T-helper 2 cell treated with Interferon-gamma antibody and Interleukin-4, amounts not matched to agents 100 ng/mL and 5 ng/mL, for 36 hours (primary cell): ENCODE data around the gene NPM3. TPM values are rescaled to one million over a fixed set of nuclear protein-coding genes. Genes with fewer than 3 reads are reported as not detected.

Experiments
- intact Hi-C: fragments of 100-400 bp; cut with micrococcal nuclease; formaldehyde crosslinking; loops from one replicate; pipeline ENCODE4 v1.15.1; 2023
- total RNA-seq: library from RNA; stranded (reverse); gene quantifications from 2 replicates; pipeline ENCODE4 v1.2.3, GENCODE V29; 2022

Gene NPM3, protein sequence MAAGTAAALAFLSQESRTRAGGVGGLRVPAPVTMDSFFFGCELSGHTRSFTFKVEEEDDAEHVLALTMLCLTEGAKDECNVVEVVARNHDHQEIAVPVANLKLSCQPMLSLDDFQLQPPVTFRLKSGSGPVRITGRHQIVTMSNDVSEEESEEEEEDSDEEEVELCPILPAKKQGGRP
- total RNA-seq, result 36.3 and 40.0 TPM in 2 replicates

DNA sequence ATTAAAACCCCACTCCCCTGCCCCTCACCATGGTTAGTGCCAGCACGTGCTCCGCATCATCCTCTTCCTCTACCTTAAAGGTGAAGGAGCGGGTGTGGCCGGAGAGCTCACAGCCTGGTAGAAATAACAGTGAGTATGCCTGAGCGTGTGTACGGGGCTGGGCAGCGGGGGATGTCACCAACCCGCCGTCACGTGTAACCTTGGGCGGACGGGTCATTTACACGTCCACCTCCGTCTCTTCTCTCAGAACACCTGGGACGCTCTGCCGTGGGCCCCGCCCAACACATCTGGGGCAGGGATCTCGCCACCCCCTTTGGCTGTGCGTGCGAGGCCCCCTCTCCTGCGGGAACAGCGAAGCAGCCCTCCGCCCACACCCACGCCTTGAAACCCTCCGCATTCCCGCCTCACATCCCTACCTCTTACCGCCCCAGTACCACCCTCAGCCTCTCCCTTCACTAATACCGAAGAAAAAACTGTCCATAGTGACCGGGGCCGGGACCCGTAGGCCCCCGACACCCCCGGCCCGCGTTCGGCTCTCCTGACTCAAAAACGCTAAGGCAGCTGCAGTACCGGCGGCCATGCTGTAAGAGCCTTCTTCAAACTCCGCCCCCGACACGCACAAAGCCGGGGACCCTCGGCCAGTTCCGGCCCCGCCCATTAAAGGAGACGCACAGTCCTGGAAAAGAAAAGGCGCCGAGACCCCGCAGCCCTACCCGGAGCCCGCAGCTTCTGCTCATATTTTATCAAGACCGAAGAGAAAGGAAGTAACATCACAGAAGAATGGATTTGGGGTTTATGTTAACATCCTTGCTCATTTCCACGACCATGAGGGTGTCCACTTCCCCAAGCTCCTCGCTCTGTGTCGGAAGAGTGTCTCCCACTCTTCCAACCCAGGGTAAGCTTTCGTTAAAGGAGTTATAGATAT lies at the start of gene NPM3:
Gene NPM3 (minus strand): TSS at position 636 of the 925 bp plus-strand sequence. CDS start 56 bp downstream, at position 580.
- intact Hi-C loops, result loop anchor here (1.0 to 10.0 kb wide), 4 partner anchors 35 to 721 kb away; partner anchors contain the start of genes FBXW4, HPS6, KAZALD1 and OGA

DNA sequence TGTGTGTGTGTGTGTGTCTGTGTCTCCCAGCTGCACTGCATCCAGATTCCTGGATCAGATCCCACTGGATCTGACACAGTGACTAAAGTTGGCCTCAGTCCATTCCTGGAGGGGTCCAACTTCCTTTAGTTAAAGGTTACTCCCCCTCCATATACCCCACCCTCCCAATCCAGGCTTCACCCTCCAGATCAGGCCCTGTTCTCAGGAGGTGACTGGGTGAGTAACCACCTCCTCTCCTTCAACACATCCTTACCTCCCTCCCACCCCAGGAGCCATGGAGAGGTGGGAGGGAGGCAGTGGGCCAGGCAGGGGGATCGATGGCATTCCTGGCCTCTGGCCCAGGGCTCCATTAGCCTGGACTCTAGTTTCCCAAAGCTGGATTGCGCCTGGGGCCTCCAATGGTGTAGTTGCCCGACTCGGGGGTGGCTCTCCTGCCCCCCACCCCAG lies 49.1 kb upstream of the NPM3 start:
- intact Hi-C loops, result loop anchor here (5.0 to 10.0 kb wide), 2 partner anchors 285 to 562 kb away; partner anchors contain the start of gene NFKB2

DNA sequence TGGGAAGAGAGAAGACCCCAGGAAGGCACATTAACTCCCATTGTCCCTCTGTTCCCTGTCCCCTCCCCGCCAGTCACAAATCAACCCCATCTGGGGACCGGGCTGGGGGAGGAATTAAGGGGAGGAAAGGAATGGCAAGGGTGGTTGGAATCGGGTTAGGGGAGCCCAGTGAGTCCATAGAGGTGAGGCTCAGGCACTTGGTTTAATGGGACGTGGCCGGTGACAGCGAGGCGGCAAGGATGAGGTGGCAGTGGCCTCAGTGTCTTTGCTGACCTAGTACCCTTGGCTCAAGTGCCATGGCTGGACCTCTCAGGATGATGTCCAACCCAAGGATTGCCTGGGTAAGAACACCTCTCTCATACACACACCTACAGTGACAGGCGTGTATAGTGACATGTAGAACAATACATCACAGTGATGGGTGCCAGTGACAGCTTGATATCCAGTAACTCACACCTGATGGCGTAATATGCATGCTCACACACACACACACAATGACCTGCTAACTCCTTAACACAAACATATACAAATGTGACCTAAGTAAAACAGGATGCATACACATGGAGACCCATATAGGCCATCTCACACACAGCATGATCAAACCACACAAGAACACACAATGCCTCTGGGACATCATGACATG lies 48.0 kb upstream of the NPM3 start:
- intact Hi-C loops, result loop anchor here (2.0 to 10.0 kb wide), 3 partner anchors 286 to 672 kb away; partner anchors contain the start of genes ACTR1A, NFKB2 and SUFU

DNA sequence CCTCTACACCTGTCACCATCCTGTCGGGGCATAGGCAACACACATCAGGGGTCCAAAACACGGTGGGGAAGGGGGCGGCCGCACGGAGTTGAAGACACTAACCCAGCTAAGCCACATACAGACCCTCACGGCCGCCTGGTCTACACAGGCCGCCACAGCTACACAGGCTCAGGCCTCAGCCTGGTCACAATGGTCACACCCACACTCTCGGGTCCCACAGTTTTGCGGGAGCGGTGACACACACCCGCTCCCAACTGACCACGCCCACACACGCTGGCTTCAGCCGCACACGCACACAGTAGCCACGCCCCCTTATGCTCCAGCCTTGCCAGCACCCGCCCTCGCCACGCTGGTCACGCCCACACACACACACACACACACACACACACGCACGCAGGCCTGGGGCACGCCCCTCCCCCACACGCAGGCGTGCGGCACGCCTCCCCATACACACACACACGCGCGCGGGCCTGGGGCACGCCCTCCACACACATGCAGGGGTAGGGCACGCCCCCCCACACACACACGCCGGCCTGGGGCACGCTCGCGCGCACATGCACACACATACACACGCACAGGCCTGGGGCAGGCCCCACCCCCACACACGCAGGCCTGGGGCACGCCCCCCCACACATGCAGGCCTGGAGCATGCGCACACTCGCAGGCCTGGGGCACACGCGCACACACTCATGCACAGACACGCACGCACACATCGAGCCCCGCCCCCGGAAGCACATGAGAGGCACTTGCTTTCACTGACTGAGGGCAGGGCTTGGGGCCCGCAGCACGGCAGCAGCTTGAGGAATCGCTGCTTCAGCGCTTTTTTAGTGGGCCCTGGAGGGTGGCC lies 47.3 kb upstream of the NPM3 start:
- intact Hi-C loops, result loop anchor here (1.0 to 10.0 kb wide), 4 partner anchors 12 to 672 kb away; partner anchors contain the start of genes ACTR1A, NFKB2, OGA and SUFU

DNA sequence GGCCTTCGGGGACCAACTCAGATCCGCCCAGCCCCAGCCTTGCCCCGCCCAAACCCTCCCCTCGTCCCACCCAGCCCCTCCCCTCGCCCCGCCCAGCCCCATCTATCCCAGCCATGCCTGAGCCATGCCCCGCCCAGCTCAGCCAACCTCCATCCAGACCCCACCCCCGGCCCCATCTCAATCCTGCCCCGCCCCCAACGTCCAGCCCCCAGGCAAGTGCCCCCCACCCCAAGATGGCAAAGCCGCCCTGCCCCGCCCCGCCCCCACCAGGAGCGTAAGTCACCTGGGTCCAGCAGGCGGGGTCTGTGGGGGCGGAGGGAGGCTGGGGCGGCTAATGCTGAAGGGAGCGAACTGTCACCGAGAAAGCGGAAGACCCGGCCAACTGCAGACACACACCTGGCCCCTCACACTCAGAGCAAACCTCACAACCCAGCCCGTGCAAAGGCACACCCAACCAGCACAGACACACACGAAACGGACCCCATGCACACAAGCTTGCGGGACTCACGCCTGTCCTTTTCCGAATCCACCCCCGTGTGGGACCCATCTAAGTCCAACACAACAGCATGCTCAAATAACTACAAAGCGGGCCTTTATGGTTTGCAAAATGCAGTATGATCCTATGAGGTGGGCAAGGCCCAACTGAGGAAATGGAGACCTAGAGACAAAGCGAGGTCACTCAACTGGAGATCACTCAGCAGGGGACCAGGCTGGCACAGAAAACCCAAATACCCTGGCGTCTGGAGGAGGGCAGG lies 46.5 kb upstream of the NPM3 start:
- intact Hi-C loops, result loop anchor here (1.0 to 10.0 kb wide), 4 partner anchors 11 to 673 kb away; partner anchors contain the start of genes ACTR1A, NFKB2, OGA and SUFU

DNA sequence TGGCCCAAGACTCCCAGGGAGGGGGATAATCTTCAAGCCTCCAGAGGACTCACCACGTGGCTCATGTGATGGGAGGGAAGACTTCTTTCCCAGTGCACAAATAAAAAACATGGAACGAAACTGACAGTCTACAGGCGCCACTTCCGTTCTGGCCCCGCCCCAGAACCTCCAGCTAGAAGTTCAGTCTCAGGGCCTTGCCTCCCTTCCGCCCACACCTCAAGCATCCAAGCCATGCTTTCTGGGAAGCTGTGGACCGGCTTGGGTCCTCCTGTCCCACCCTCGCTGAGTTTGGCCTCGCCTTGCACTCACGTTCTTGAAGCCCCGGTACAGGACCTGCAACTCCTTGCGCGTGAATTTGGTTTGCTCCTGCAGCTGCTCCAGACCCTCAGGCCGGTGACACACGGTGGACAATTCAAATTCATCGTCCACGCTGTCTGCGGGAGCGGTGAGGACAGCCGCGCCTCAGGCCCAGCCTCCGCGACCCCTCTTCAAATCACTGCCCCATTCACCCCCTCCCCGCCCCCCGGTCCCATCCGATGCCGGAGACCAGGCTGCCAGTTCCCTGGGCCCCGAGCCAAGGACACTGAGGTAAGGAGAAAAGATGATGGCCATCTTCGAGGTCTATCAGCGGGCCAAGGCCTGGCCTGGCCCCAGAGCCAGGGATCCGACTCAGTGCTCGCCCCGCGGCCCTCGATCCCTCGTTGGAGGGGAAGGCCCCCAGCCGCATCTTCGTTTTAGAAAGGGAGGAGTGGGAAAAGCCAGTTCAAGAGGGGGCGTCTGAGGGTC lies 45.7 kb upstream of the NPM3 start:
- intact Hi-C loops, result no loop called here

DNA sequence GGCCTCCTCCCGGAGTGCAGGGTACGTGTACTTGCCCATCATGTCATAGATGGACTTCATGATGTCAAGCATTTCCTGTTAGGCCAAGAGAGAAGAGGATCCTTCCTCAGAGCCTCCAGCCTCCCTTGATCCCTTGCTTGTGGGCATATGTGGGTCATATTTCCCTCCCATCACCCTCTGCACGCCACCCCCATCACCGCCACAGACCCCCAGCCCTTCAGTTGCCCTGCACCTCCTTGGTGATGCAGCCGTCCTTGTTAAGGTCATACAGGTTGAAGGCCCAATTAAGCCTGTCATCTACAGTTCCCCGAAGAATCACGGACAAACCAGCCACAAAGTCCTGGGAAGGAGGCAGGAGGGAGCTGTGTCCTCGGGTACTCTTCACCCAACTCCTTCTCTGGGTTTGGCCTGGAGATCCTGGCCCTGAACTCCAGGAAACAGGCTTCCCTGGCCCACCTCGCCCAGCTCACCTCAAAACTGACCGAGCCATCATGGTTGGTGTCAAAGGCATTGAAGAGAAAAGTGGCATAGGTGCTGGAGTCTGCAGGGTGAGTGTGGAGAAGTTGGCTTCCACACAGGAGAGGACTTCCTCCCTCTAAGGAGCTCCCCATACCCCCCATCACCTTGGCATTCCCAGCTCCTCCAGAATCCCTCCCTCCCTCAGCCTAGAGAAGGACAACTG lies 44.8 kb upstream of the NPM3 start:
- intact Hi-C loops, result no loop called here

DNA sequence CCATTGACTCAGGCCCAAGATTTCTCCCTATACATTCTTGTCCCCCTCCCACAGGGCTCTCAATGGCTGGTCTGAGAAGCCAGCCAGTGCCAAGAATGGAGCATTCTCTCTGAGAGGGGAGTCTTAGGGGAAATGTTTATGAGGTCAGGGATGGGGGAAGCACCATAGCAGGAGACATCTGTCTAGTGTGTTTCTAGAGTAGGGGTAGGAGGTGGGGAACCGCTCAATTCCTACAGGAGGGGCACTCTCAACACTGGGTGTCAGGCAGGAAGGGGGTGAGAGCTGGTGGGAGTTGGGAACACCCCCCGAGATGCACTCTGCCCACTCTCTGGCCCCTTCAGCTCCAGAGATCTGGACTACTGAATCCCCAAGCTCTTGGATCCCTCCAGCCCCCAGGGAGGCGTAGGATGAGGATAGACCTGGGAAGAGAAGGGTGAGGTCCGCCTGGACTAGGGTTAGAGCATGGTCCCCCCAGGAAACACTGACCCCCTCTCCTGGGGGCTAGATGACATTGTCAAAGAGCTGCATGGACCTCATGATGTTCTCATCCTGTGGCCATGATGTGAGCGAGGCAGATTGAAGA lies 43.7 kb upstream of the NPM3 start:
- intact Hi-C loops, result no loop called here

DNA sequence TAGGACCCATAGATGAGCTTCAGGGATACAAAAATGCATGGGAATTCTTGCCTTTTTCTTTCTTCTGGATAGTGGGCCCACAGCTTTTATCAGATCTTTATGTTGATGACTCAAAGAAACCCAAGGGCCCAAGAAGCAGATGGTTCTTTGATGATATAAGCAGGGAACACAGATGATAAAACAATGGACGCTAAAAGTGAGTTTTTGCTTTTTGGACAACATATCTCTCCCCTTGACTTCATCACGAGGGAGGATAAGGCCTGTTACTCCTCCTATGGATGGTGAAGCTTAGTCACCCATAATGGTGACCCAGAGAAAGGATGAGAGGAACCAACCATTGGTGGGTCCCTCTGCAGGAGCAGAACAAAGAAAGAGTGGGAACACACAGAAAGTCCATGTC lies 41.5 kb upstream of the NPM3 start:
- intact Hi-C loops, result no loop called here

DNA sequence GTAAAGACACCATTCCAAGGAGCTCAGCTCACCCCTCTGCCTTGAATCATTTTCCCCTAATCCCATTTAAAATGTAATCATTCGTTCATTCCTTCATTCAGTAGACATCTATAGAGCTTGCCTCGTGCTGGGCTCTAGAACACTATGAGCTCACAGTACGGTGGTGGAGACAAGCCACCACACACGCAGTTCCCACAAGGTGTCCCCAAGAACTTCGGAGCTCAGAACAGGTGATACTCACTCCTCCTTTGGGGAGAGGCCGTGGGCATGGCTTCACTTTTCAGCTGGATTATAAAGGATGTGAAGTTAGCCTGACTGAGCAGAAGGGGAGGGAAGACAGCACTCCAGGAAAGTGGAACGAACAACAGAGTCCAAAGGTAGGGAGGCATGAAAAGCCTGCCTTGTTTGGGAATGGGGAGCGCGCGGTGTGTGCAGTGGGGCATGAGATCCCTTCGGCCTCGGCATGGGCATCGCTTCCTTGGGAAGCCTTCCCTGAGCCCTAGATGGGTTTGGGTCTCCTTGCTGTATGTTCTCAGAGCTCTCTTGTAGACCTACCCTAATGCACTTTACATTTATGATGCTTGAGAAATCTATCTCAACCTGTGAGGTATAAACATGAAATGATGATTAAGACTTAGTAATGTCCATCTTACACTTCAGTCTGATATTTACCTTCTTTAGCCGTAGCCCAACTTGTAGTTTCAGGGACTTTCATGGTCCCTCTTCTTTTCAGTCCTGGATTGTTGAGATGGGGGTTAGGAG lies 35.8 kb upstream of the NPM3 start:
- intact Hi-C loops, result loop anchor here (1.0 to 10.0 kb wide), 7 partner anchors 11 to 826 kb away; partner anchors contain the start of genes ACTR1A, ARMH3, GBF1 and NOLC1

DNA sequence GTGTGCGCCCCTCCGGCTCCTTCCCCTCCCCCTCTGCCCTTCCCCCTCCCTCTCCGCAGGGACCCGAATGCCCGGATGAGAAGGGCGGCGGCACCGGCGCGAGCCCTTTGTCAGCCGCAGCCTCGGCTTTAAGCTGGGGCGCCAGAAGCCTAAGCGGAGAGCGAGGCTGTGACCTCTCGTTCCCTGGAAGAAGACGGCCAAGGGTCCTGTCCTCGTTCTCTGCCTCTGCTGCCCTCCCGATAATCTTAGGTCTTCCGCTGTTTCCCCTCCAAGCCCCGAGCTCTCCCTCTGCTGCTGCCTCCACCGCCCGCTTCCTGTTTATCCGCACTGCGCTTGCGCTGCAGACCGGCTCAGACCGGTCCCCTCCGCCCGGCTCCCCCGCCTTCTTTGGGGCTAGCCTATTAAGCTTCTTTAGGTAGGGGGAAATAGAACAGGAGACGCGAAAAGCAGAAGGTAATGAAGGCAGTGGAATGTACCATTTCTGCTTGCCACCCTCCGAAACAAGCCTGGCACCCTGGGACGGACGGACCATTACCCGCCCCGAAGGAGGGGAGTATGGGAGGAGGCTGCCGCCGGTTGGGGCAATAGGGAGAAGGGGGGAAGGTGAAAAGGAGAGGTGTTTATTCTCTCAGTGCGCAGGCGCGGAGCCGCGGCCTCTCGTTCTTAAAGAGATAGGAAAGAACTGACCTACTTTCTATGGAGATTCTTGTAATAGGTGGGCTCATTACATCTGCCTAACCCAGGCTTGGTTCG lies 35.0 kb upstream of the NPM3 start, which contains the start of gene OGA:
Gene OGA (minus strand): TSS at position 326 of the 753 bp plus-strand sequence. CDS start 422 bp downstream, outside the sequence.
- intact Hi-C loops, result loop anchor here (1.0 to 10.0 kb wide), 7 partner anchors 12 to 827 kb away; partner anchors contain the start of genes ACTR1A, ARMH3, GBF1 and NOLC1

DNA sequence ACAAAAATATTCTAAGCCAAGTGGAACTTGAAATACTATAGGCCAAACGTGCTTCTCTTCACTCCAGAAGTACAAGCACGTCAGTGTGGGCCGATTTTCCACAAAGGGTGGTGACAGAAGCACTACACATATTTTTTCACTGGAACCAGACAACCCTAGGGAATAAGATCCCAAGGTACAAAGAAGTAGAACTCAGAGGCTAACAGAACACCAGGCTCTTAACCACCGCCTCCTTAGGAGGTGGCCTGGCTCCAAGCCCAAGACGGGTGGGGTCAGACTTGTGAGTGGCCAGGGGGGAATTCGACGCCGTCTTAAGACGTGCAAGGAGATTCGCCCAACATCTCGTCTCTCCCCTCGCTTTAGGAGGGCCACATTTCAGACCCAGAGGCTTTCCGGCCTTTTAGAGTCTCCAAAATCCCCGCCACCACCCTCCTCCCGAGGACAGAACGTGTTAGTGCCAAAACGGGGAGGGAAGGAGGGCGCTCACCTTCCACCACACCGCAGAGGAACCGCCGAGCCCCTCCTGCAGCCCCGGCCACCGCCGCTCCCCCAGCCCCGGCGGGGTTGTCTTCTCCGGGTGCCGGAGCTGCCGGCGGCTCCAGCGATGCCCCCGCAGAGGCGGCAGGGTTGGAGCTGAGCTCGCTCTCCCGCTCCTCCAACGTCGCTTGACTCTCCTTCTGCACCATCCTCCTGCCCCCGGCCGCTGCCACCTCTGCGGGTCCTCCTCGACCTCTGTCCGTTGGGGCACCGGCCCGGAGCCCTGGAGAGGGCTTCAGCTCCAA lies 34.3 kb upstream of the NPM3 start:
- intact Hi-C loops, result loop anchor here (1.0 to 10.0 kb wide), 7 partner anchors 13 to 827 kb away; partner anchors contain the start of genes ACTR1A, ARMH3, GBF1 and NOLC1

DNA sequence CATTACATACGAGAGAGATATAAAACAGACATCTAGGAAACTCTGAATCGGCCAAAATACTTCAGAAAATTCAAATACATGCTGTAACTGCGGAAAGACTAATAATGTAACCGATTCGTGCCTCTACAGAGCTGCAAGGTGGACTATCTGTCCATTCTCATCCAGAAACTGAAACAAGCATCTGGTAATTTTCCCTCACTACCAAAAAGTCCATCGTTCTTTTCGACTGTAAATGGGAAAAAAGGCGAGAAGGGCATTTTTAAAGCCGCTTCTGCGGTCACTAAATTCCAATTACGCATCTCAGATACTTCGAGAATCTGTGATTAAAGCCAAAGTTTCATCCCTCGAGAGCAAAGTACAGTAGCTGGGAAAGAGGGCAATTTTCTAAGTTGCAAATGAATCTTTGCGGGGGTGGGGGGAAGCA lies 33.7 kb upstream of the NPM3 start:
- intact Hi-C loops, result loop anchor here (10.0 kb wide), 2 partner anchors 428 to 828 kb away; partner anchors contain the start of genes GBF1, PITX3 and TRIM8

DNA sequence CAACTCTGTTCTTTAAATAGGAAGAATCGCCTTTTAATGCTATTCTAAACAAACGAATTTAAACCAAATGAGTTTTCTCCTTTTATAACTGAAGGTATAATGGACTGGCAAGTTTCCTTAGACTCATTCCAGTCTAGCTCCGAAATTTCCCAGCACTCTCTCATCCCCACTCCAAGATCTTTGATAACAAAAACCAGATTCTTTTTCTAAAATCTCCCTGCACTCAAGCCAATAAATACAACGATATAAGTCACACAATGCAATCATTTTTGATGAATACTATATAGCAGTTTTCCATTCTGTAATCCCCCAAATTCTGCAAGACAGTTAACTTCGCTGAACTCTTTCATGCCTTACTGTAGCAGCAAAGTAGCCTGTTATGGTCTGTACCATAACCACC lies 33.1 kb upstream of the NPM3 start:
- intact Hi-C loops, result loop anchor here (10.0 kb wide), 2 partner anchors 428 to 828 kb away; partner anchors contain the start of genes GBF1, PITX3 and TRIM8
